Kidney tubule cell (primary cell): ENCODE measurements around the gene PSENEN.

Experiments used
- DNase-seq: peaks from one replicate; pipeline ENCODE4 v3.0.0-alpha.2; 2018; ENCODE audit warnings: low spot score

The PSENEN gene

GRCh38 chr19:35733180-35734125 lies 12.0 kb upstream of the PSENEN start:
- DNase-seq = no peak

- no peak for DNase-seq
These were observed 11.2 kb upstream of the PSENEN start for GRCh38 chr19:35734273-35734672.

- DNase-seq = no peak
These were observed 10.6 kb upstream of the PSENEN start for GRCh38 chr19:35734889-35735288.

- peak; percentile 18 for DNase-seq
These were observed 8.3 kb upstream of the PSENEN start for GRCh38 chr19:35736913-35737886.

- no peak for DNase-seq
These were observed 7.2 kb upstream of the PSENEN start for GRCh38 chr19:35738021-35738886.

GRCh38 chr19:35738887-35739229 lies 6.6 kb upstream of the PSENEN start:
- no peak for DNase-seq

- DNase-seq = no peak
These were observed 6.0 kb upstream of the PSENEN start for GRCh38 chr19:35739275-35740107.

- no peak for DNase-seq
These were observed 5.4 kb upstream of the PSENEN start for GRCh38 chr19:35740108-35740422.

GRCh38 chr19:35740423-35741202 lies 4.8 kb upstream of the PSENEN start:
- peak; percentile 95 for DNase-seq

GRCh38 chr19:35741203-35741515 lies 4.3 kb upstream of the PSENEN start:
- no peak for DNase-seq

- no peak for DNase-seq
These were observed 3.2 kb upstream of the PSENEN start, which contains the start of gene IGFLR1 for GRCh38 chr19:35742121-35742724. IGFLR1 (minus strand) TSS chr19:35742452; CDS start chr19:35741180, 1,272 bp downstream.

GRCh38 chr19:35743640-35744429 lies 1.6 kb upstream of the PSENEN start:
- DNase-seq = no peak

GRCh38 chr19:35744430-35745327 lies 772 bp upstream of the PSENEN start:
- peak; percentile 95 for DNase-seq

GRCh38 chr19:35746087-35746462 lies 624 bp downstream of the PSENEN start:
- DNase-seq = no peak

- DNase-seq = no peak
These were observed 1.1 kb downstream of the PSENEN start for GRCh38 chr19:35746531-35746930.

- DNase-seq = peak; percentile 99
These were observed 2.9 kb downstream of the PSENEN start, which contains the start of gene LIN37 for GRCh38 chr19:35748106-35749020. LIN37 (plus strand) TSS chr19:35748576; CDS start chr19:35748725, 149 bp downstream.

- no peak for DNase-seq
These were observed 4.7 kb downstream of the PSENEN start for GRCh38 chr19:35750167-35750566.
